HepG2 (cell line): ENCODE data around the gene SLC45A3. TPM values are rescaled to one million over a fixed set of nuclear protein-coding genes. Genes with fewer than 3 reads are reported as not detected.

Source experiments
- CBX5 ChIP-seq: sonication (generic); formaldehyde crosslinking; IDR thresholded peaks from 2 replicates; pipeline ENCODE4 v1.4.0; 2020; ENCODE audit warnings: missing genetic modification reagents, borderline replicate concordance
- RELA ChIP-seq: sonication (generic); formaldehyde crosslinking; IDR thresholded peaks from 2 replicates; pipeline ENCODE4 v1.4.0; 2020; ENCODE audit warnings: missing genetic modification reagents
- REPIN1 ChIP-seq: sonication (generic); formaldehyde crosslinking; IDR thresholded peaks from 2 replicates; pipeline ENCODE4 v1.8.0; 2022; ENCODE audit warnings: missing genetic modification reagents, low read depth, mild to moderate bottlenecking, borderline replicate concordance
- STAG1 ChIP-seq: sonication (generic); formaldehyde crosslinking; IDR thresholded peaks from 2 replicates; pipeline ENCODE4 v1.4.0; 2020; ENCODE audit warnings: missing genetic modification reagents
- ZFYVE20 ChIP-seq: sonication (generic); formaldehyde crosslinking; IDR thresholded peaks from 2 replicates; pipeline ENCODE4 v1.8.0; 2023; ENCODE audit warnings: low read depth, mild to moderate bottlenecking, moderate library complexity, missing genetic modification reagents, borderline replicate concordance
- ZNF501 ChIP-seq: sonication (generic); formaldehyde crosslinking; IDR thresholded peaks from 2 replicates; pipeline ENCODE4 v1.5.1; 2020; ENCODE audit warnings: mild to moderate bottlenecking, moderate library complexity, missing genetic modification reagents
- polyA plus RNA-seq, 8 experiments: library from polyadenylated mRNA; depleted of rRNA in 3 of 8; stranded (reverse) in 7 of 8; unstranded in 1 of 8; fragments of >200 nt; fragmentation: Illumina TruSeq in 4 of 8; extraction: Trizol in 4 of 8; gene quantifications; 2 replicates each; pipeline versions ENCODE4 v1.2.1 to v1.2.3, GENCODE V29; 2011 to 2016; ENCODE audit warnings: low read depth in 4 of 8, missing spikeins in 1 of 8, mixed read lengths in 1 of 8; ENCODE audit not compliant: insufficient read depth in 1 of 8
- total RNA-seq, 5 experiments: library from RNA; depleted of rRNA; stranded (reverse); fragments of >200 nt; fragmentation: Illumina TruSeq; extraction: Trizol; gene quantifications; 2 replicates each; pipeline ENCODE4 v1.2.3, GENCODE V29; 2016; ENCODE audit warnings: low read depth in 1 of 5
- TF ChIP-seq, protein P1 (sequence below): sonication (generic); formaldehyde crosslinking; IDR thresholded peaks from 2 replicates; pipeline ENCODE4 v1.8.0; 2022; ENCODE audit warnings: mild to moderate bottlenecking, missing genetic modification reagents, moderate library complexity
- TF ChIP-seq, protein P2 (sequence below), 2 experiments: sonication (generic) in 1 of 2; formaldehyde crosslinking in 1 of 2; IDR thresholded peaks; 2 replicates each; pipeline versions ENCODE4 v1.4.0 to v1.6.1; 2016 to 2020; ENCODE audit warnings: borderline replicate concordance in 1 of 2, low read depth in 1 of 2, mild to moderate bottlenecking in 1 of 2, missing genetic modification reagents in 1 of 2
- TF ChIP-seq, protein P3 (sequence below): sonication (generic); formaldehyde crosslinking; IDR thresholded peaks from 2 replicates; pipeline ENCODE4 v1.4.0; 2020; ENCODE audit warnings: missing genetic modification reagents
- TF ChIP-seq, protein P4 (sequence below), 2 experiments: fragments of 450-650 bp in 1 of 2; sonication (generic) in 1 of 2; formaldehyde crosslinking; IDR thresholded peaks; 2 replicates each; pipeline versions ENCODE4 v1.5.0 to v1.8.0; 2020 to 2022; ENCODE audit warnings: mild to moderate bottlenecking in 1 of 2, missing genetic modification reagents in 1 of 2
- TF ChIP-seq, protein P5 (sequence below): sonication (generic); formaldehyde crosslinking; conservative IDR thresholded peaks from 2 replicates; pipeline ENCODE4 v1.8.1; 2023; ENCODE audit warnings: missing genetic modification reagents
- TF ChIP-seq, protein P6 (sequence below): IDR thresholded peaks from 2 replicates; pipeline ENCODE4 v1.6.1; 2016; ENCODE audit warnings: low read depth, missing genetic modification reagents, missing compliant biosample characterization

The SLC45A3 gene
- total and polyA plus RNA-seq, 2 of the 13 experiments (the other 11 are each of a cell fraction or from before 2014, with no cell fraction given), result 3.4 to 4.1 TPM

DNA sequence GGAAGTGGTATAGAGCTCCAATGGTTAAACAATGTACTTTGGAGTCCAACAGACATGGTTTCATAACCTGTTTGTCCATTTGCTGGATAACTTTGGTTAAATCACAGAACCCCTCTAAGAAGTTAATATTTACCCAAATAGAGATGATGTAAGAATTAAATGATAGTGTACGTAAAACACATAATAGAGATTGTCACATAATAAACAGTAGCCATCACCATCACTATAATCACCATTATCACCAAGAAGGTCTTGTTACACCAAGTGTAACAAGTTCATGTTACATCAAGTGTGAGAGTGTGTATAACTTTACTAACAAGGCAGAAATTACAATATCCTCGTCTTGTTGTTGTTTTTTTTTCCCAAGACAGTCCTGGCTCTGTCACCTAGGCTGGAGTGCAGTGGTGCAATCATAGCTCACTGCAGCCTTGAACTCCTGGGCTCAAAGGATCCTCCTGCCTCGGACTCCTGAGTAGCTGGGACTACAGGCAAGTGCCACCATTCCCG is 46.4 kb upstream of the SLC45A3 start (continued):
- TF ChIP-seq, protein P1, sequence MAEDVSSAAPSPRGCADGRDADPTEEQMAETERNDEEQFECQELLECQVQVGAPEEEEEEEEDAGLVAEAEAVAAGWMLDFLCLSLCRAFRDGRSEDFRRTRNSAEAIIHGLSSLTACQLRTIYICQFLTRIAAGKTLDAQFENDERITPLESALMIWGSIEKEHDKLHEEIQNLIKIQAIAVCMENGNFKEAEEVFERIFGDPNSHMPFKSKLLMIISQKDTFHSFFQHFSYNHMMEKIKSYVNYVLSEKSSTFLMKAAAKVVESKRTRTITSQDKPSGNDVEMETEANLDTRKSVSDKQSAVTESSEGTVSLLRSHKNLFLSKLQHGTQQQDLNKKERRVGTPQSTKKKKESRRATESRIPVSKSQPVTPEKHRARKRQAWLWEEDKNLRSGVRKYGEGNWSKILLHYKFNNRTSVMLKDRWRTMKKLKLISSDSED (CRISPR knock-in tag), result no peak
- no peak for TF ChIP-seq RELA (CRISPR knock-in tag)
- TF ChIP-seq, protein P2, sequence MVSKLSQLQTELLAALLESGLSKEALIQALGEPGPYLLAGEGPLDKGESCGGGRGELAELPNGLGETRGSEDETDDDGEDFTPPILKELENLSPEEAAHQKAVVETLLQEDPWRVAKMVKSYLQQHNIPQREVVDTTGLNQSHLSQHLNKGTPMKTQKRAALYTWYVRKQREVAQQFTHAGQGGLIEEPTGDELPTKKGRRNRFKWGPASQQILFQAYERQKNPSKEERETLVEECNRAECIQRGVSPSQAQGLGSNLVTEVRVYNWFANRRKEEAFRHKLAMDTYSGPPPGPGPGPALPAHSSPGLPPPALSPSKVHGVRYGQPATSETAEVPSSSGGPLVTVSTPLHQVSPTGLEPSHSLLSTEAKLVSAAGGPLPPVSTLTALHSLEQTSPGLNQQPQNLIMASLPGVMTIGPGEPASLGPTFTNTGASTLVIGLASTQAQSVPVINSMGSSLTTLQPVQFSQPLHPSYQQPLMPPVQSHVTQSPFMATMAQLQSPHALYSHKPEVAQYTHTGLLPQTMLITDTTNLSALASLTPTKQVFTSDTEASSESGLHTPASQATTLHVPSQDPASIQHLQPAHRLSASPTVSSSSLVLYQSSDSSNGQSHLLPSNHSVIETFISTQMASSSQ (IDR thresholded peaks at IDR 0.05; ENCODE audit: low read depth), result peak; percentile 64
- TF ChIP-seq, protein P2 (CRISPR knock-in tag; IDR thresholded peaks at IDR 0.05; ENCODE audit: borderline replicate concordance), result peak; percentile 66; the same call in 1 of the 2 replicates
- 0 out of 2 replicates have a peak, but pooled peaks have one; percentile 22 for TF ChIP-seq ZNF501
- no peak for TF ChIP-seq CBX5 (CRISPR knock-in tag)
- TF ChIP-seq, protein P3, sequence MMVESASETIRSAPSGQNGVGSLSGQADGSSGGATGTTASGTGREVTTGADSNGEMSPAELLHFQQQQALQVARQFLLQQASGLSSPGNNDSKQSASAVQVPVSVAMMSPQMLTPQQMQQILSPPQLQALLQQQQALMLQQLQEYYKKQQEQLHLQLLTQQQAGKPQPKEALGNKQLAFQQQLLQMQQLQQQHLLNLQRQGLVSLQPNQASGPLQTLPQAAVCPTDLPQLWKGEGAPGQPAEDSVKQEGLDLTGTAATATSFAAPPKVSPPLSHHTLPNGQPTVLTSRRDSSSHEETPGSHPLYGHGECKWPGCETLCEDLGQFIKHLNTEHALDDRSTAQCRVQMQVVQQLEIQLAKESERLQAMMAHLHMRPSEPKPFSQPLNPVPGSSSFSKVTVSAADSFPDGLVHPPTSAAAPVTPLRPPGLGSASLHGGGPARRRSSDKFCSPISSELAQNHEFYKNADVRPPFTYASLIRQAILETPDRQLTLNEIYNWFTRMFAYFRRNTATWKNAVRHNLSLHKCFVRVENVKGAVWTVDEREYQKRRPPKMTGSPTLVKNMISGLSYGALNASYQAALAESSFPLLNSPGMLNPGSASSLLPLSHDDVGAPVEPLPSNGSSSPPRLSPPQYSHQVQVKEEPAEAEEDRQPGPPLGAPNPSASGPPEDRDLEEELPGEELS, result peak; percentile 26; the same call in 1 of the 2 replicates
- peak; percentile 36; the same call in 1 of the 2 replicates for TF ChIP-seq REPIN1
- no peak for TF ChIP-seq ZFYVE20 (CRISPR knock-in tag)
- TF ChIP-seq, protein P4, sequence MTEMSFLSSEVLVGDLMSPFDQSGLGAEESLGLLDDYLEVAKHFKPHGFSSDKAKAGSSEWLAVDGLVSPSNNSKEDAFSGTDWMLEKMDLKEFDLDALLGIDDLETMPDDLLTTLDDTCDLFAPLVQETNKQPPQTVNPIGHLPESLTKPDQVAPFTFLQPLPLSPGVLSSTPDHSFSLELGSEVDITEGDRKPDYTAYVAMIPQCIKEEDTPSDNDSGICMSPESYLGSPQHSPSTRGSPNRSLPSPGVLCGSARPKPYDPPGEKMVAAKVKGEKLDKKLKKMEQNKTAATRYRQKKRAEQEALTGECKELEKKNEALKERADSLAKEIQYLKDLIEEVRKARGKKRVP (CRISPR knock-in tag; IDR thresholded peaks at IDR 0.05), result peak in 1 of 2 experiments; percentile 81; a peak in 2 of 4 replicates
- TF ChIP-seq, protein P5, sequence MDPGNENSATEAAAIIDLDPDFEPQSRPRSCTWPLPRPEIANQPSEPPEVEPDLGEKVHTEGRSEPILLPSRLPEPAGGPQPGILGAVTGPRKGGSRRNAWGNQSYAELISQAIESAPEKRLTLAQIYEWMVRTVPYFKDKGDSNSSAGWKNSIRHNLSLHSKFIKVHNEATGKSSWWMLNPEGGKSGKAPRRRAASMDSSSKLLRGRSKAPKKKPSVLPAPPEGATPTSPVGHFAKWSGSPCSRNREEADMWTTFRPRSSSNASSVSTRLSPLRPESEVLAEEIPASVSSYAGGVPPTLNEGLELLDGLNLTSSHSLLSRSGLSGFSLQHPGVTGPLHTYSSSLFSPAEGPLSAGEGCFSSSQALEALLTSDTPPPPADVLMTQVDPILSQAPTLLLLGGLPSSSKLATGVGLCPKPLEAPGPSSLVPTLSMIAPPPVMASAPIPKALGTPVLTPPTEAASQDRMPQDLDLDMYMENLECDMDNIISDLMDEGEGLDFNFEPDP (CRISPR knock-in tag), result no peak
- no peak for TF ChIP-seq STAG1 (CRISPR knock-in tag)
- TF ChIP-seq, protein P6, sequence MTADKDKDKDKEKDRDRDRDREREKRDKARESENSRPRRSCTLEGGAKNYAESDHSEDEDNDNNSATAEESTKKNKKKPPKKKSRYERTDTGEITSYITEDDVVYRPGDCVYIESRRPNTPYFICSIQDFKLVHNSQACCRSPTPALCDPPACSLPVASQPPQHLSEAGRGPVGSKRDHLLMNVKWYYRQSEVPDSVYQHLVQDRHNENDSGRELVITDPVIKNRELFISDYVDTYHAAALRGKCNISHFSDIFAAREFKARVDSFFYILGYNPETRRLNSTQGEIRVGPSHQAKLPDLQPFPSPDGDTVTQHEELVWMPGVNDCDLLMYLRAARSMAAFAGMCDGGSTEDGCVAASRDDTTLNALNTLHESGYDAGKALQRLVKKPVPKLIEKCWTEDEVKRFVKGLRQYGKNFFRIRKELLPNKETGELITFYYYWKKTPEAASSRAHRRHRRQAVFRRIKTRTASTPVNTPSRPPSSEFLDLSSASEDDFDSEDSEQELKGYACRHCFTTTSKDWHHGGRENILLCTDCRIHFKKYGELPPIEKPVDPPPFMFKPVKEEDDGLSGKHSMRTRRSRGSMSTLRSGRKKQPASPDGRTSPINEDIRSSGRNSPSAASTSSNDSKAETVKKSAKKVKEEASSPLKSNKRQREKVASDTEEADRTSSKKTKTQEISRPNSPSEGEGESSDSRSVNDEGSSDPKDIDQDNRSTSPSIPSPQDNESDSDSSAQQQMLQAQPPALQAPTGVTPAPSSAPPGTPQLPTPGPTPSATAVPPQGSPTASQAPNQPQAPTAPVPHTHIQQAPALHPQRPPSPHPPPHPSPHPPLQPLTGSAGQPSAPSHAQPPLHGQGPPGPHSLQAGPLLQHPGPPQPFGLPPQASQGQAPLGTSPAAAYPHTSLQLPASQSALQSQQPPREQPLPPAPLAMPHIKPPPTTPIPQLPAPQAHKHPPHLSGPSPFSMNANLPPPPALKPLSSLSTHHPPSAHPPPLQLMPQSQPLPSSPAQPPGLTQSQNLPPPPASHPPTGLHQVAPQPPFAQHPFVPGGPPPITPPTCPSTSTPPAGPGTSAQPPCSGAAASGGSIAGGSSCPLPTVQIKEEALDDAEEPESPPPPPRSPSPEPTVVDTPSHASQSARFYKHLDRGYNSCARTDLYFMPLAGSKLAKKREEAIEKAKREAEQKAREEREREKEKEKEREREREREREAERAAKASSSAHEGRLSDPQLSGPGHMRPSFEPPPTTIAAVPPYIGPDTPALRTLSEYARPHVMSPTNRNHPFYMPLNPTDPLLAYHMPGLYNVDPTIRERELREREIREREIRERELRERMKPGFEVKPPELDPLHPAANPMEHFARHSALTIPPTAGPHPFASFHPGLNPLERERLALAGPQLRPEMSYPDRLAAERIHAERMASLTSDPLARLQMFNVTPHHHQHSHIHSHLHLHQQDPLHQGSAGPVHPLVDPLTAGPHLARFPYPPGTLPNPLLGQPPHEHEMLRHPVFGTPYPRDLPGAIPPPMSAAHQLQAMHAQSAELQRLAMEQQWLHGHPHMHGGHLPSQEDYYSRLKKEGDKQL (CRISPR knock-in tag), result no peak
